GM12892 (cell line): ENCODE results near the gene ZBTB46.

Experiments
- DNase-seq: peaks from one replicate; pipeline ENCODE4 v3.0.0; 2011; ENCODE audit not compliant: insufficient read length
- FAIRE-seq: peaks from 2 replicates; lab custom pipeline; 2011; peaks lifted over from hg19 to GRCh38; lab: Jason Lieb, UNC
- POLR2A ChIP-seq: IDR thresholded peaks from 2 replicates; pipeline ENCODE4 v1.6.1; 2011; ENCODE audit warnings: low read depth, low read length, control low read depth
- POLR2AphosphoS5 ChIP-seq: IDR thresholded peaks from 2 replicates; pipeline ENCODE4 v1.6.1; 2011; ENCODE audit warnings: low read depth, low read length, control low read depth
- TAF1 ChIP-seq: IDR thresholded peaks from 2 replicates; pipeline ENCODE4 v1.6.1; 2011; ENCODE audit warnings: low read depth, mild to moderate bottlenecking, control low read depth, low read length, borderline replicate concordance

ZBTB46 gene

DNA sequence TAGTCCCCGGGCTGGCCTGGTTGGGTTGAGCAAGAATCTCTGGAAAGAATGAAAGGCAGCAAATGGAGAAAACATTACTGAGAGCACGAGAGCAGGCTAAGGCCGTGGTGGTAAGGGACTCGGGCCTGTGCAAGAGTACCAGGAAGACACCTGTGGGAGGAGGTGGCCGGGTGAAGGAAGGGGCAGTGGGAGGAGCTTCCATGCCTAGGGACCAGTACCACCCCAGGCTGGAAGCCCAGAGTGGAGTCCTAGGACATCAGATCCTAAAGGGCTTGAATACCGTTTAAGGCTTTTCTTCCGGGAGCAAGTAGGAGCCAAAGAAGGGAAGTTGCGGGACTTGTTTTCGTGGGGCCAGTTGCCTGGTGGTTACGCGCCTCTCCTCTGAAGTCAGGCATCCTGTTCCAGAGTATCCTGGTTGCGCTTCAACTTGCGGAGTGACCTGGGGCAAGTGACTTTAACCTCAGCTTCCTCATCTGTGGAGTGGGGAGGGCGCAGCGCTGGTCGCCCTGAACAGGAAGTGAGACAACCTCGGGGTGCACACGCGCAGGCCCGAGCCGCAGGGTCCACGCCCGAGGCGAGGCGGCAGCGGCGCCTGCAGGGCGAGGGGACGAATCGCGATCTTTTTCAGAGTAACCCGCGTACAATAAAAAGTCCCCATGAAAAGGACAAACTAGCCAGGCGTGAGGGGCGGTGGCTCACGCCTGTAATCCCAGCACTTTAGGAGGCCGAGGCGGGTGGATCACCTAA, 32.9 kb upstream of the ZBTB46 start:
- DNase-seq = peak; percentile 90
- TF ChIP-seq POLR2AphosphoS5 (peak; percentile 75), TAF1 (peak; percentile 52; the same call in 1 of the 2 replicates), POLR2A (peak; percentile 74)
- FAIRE-seq = peak; percentile 91

DNA sequence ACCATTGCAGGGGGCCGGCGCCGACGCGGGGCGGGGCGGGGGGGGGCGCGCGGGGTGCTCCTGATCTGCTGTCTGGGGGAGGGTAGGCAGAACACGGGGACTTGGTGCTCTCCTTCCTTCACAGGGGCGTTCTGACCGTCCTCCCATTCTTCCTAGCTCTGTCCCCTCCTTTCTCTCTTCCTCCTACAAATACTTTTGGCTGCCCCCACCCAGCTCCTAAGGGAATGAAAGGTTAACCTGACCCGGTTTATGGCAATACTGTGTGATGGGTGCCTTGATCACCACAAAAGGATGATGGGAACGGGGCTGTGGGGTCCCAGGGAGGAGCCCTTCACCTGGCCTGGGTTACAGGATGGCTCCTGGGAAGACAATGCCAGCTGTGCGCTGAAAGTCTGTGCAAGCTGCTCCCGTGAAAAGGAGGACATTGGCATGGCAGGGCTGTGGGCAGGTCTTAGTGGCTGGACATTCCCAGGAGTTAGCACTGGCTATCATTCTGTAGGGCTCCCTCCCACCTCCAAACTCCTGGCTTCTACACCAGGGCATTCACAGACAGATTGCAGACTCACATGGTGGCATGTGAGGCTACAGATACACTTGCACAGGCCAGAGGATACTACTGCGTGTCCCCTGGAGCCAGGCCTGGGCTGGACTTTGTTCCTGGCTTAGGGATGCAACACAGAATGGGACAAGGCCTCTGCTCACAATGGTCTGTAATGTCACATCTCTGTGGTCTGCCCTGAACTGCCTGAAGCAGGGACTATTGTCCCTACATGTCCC, 32.1 kb upstream of the ZBTB46 start:
- DNase-seq (no peak), FAIRE-seq (no peak)
- TF ChIP-seq POLR2A (no peak), TAF1 (no peak), POLR2AphosphoS5 (no peak)

GRCh38 chr20:63861981-63862901, 31.2 kb upstream of the ZBTB46 start:
- no peak for FAIRE-seq
- no peak for DNase-seq
- TF ChIP-seq POLR2A (no peak), TAF1 (no peak), POLR2AphosphoS5 (no peak)

DNA sequence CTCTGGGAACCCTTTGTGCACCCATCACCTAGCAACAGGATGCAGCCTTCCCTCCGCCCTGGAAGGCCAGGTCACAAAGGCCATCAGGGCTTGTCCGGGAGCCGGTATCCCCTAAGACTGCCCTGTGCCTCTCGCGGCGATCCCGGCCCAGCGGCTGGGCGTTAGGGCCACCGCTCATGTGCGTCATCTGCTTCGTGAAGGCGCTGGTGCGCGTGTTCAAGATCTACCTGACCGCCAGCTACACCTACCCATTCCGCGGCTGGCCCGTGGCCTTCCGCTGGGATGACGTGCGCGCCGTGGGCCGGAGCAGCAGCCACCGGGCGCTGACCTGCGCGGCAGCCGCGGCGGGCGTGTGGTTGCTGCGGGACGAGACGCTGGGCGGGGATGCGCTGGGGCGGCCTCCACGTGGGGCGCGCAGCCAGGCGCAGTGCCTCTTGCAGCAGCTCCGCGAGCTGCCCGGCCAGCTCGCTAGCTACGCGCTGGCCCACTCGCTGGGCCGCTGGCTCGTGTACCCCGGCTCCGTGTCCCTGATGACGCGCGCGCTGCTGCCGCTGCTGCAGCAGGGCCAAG, 30.4 kb upstream of the ZBTB46 start, which contains the start of gene ABHD16B:
Gene ABHD16B (plus strand): TSS at position 134 of the 570 bp plus-strand sequence. CDS start 43 bp downstream, at position 177.
- TF ChIP-seq TAF1 = no peak
- no peak for TF ChIP-seq POLR2AphosphoS5
- TF ChIP-seq POLR2A = no peak
- no peak for FAIRE-seq

GRCh38 chr20:63860325-63861051, 29.4 kb upstream of the ZBTB46 start:
- no peak for FAIRE-seq
- TF ChIP-seq POLR2A (no peak), POLR2AphosphoS5 (no peak)
- no peak for DNase-seq

More for the DNA sequence above, 30.4 kb upstream of the ZBTB46 start, which contains the start of gene ABHD16B:
- DNase-seq = no peak

DNA sequence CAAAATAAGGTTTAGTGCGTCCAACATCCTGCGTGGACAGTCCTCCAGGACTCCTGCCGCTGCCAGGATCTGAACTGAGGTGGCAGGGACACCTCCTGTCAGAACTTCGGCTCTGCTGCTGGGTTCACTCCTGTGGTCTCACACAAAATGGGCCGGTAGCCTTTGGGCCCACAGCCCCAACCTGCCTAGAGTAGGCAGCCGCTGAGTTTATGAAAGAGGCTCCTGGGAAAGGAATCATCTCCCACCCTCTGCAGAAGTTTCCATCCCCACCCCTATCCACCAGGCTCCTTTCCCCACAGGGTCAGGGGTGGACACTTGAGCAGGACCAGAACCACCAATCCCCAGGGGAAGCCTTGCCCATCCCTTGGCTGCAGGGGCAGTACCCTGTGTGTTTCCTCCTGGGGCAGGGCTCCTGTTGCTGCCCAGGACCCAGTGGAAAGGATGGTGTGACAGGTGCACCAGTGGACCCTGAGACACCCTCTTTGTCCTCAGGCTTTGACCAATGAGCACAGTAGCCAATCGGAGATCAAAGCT, 28.2 kb upstream of the ZBTB46 start:
- no peak for FAIRE-seq
- no peak for DNase-seq
- no peak for TF ChIP-seq POLR2AphosphoS5

- DNase-seq (no peak), FAIRE-seq (no peak)
- no peak for TF ChIP-seq POLR2A
- no peak for TF ChIP-seq POLR2AphosphoS5
- TF ChIP-seq TAF1 = no peak
Measured at GRCh38 chr20:63858393-63859165, 27.5 kb upstream of the ZBTB46 start.

- FAIRE-seq (no peak), DNase-seq (no peak)
- TF ChIP-seq POLR2A (no peak), POLR2AphosphoS5 (no peak)
Measured at GRCh38 chr20:63857764-63858392, 26.8 kb upstream of the ZBTB46 start.

- FAIRE-seq = no peak
- TF ChIP-seq TAF1 (no peak), POLR2A (no peak), POLR2AphosphoS5 (no peak)
- DNase-seq = no peak
Measured at GRCh38 chr20:63856098-63856511, 25.0 kb upstream of the ZBTB46 start.
